Subcutaneous abdominal adipose tissue (tissue), 5 donors: ENCODE results near the gene FZR1.
"Not testable (repeated sequence)": the region's sequence is repeated elsewhere in the genome, so short reads cannot be mapped to it uniquely, and the experiment has no call there.

Experiments
- H3K27ac ChIP-seq: one replicate; pipeline ENCODE4 v1.7.0; 2013; ENCODE audit warnings: low read depth, mild to moderate bottlenecking, inconsistent platforms, low read length, moderate library complexity
- H3K27me3 ChIP-seq, 5 donors: one replicate each; pipeline ENCODE4 v1.7.0; 2013; ENCODE audit warnings: low read length in 5 of 5, inconsistent platforms in 1 of 5; ENCODE audit not compliant: control insufficient read depth in 5 of 5, insufficient read depth in 4 of 5
- H3K36me3 ChIP-seq, 5 donors: one replicate each; pipeline ENCODE4 v1.7.0; 2013; ENCODE audit warnings: low read length in 5 of 5; ENCODE audit not compliant: control insufficient read depth in 5 of 5, insufficient read depth in 5 of 5
- H3K4me1 ChIP-seq, 5 donors: one replicate each; pipeline ENCODE4 v1.7.0; 2013; ENCODE audit warnings: low read length in 5 of 5, mild to moderate bottlenecking in 3 of 5, moderate library complexity in 1 of 5; ENCODE audit not compliant: control insufficient read depth in 5 of 5, insufficient read depth in 5 of 5
- H3K4me3 ChIP-seq, 5 donors: one replicate each; pipeline ENCODE4 v1.7.0; 2013; ENCODE audit warnings: low read length in 5 of 5, low read depth in 1 of 5
- H3K9ac ChIP-seq, 5 donors: one replicate each; pipeline ENCODE4 v1.7.0; 2013; ENCODE audit warnings: low read length in 5 of 5, mild to moderate bottlenecking in 4 of 5, moderate library complexity in 3 of 5
- H3K9me3 ChIP-seq, 5 donors: one replicate each; pipeline ENCODE4 v1.7.0; 2013; ENCODE audit warnings: low read length in 5 of 5; ENCODE audit not compliant: control insufficient read depth in 5 of 5
- donor health status: healthy.
- donor health status: healthy.
- donor health status: healthy.
- donor health status: healthy.
- donor health status: healthy.

The FZR1 gene

GRCh38 chr19:3528539-3529211 lies 22.6 kb downstream of the FZR1 start:
- Histone ChIP-seq H3K4me1 (no peaks in the 10 kb centered on the region), H3K9me3 (no peaks in the 10 kb centered on the region), H3K36me3 (peaks cover 0 to 80% (median 77%) of the 10 kb centered on the region in 5 donors), H3K4me3 (no peak overlapping the region), H3K27me3 (no peaks in the 10 kb centered on the region), H3K9ac (no peak overlapping the region), H3K27ac (no peak overlapping the region)

- not testable (repeated sequence) for H3K9me3 ChIP-seq, H3K27ac ChIP-seq, H3K4me1 ChIP-seq, H3K9ac ChIP-seq, H3K27me3 ChIP-seq, H3K4me3 ChIP-seq
- H3K36me3 ChIP-seq, result peaks cover 0 to 79% (median 75%) of the 10 kb centered on the region in 5 donors
Measured at GRCh38 chr19:3529299-3529698, 23.2 kb downstream of the FZR1 start.

GRCh38 chr19:3530389-3530788 lies 24.3 kb downstream of the FZR1 start:
- no peak overlapping the region for H3K27ac ChIP-seq
- no peak overlapping the region for H3K4me3 ChIP-seq
- no peak overlapping the region for H3K9ac ChIP-seq
- H3K27me3 ChIP-seq, result no peaks in the 10 kb centered on the region
- no peaks in the 10 kb centered on the region for H3K4me1 ChIP-seq
- H3K36me3 ChIP-seq, result peaks cover 0 to 82% (median 78%) of the 10 kb centered on the region in 5 donors
- H3K9me3 ChIP-seq, result no peaks in the 10 kb centered on the region

GRCh38 chr19:3531716-3532115 lies 25.6 kb downstream of the FZR1 start:
- H3K27ac ChIP-seq, result no peak overlapping the region
- no peak overlapping the region for H3K4me3 ChIP-seq
- H3K27me3 ChIP-seq, result no peaks in the 10 kb centered on the region
- H3K4me1 ChIP-seq, result peaks cover 3 to 9% (median 8%) of the 10 kb centered on the region in 5 donors
- no peak overlapping the region for H3K9ac ChIP-seq
- H3K9me3 ChIP-seq, result no peaks in the 10 kb centered on the region
- peaks cover 0 to 81% (median 71%) of the 10 kb centered on the region in 5 donors for H3K36me3 ChIP-seq

GRCh38 chr19:3532154-3532786 lies 26.2 kb downstream of the FZR1 start:
- no peak overlapping the region for H3K9ac ChIP-seq
- no peaks in the 10 kb centered on the region for H3K9me3 ChIP-seq
- H3K4me1 ChIP-seq, result peaks cover 3 to 14% (median 12%) of the 10 kb centered on the region in 5 donors
- H3K27ac ChIP-seq, result no peak overlapping the region
- H3K4me3 ChIP-seq, result no peak overlapping the region
- H3K36me3 ChIP-seq, result peaks cover 0 to 75% (median 66%) of the 10 kb centered on the region in 5 donors
- H3K27me3 ChIP-seq, result no peaks in the 10 kb centered on the region

GRCh38 chr19:3533033-3533432 lies 26.9 kb downstream of the FZR1 start:
- H3K4me3 ChIP-seq, result no peak overlapping the region
- H3K27me3 ChIP-seq, result no peaks in the 10 kb centered on the region
- H3K36me3 ChIP-seq, result peaks cover 0 to 72% (median 58%) of the 10 kb centered on the region in 5 donors
- H3K9me3 ChIP-seq, result no peaks in the 10 kb centered on the region
- no peak overlapping the region for H3K9ac ChIP-seq
- no peak overlapping the region for H3K27ac ChIP-seq
- peaks cover 3 to 15% (median 12%) of the 10 kb centered on the region in 5 donors for H3K4me1 ChIP-seq

GRCh38 chr19:3533563-3534216 lies 27.6 kb downstream of the FZR1 start:
- Histone ChIP-seq H3K27me3 (no peaks in the 10 kb centered on the region), H3K9me3 (no peaks in the 10 kb centered on the region), H3K9ac (no peak overlapping the region), H3K36me3 (peaks cover 0 to 74% (median 56%) of the 10 kb centered on the region in 5 donors), H3K4me3 (no peak overlapping the region), H3K4me1 (peaks cover 3 to 15% (median 12%) of the 10 kb centered on the region in 5 donors), H3K27ac (no peak overlapping the region)

GRCh38 chr19:3534375-3535234 lies 28.5 kb downstream of the FZR1 start:
- peaks cover 0 to 76% (median 56%) of the 10 kb centered on the region in 5 donors for H3K36me3 ChIP-seq
- no peak overlapping the region for H3K27ac ChIP-seq
- H3K9ac ChIP-seq, result no peak overlapping the region
- H3K4me3 ChIP-seq, result no peak overlapping the region
- peaks cover 3 to 15% (median 12%) of the 10 kb centered on the region in 5 donors for H3K4me1 ChIP-seq
- no peaks in the 10 kb centered on the region for H3K27me3 ChIP-seq
- H3K9me3 ChIP-seq, result no peaks in the 10 kb centered on the region

GRCh38 chr19:3535235-3535535 lies 29.1 kb downstream of the FZR1 start:
- Histone ChIP-seq H3K4me1 (peaks cover 3 to 16% (median 12%) of the 10 kb centered on the region in 5 donors), H3K36me3 (peaks cover 0 to 74% (median 56%) of the 10 kb centered on the region in 5 donors), H3K9me3 (no peaks in the 10 kb centered on the region), H3K9ac (no peak overlapping the region), H3K4me3 (no peak overlapping the region), H3K27me3 (no peaks in the 10 kb centered on the region), H3K27ac (no peak overlapping the region)
